Measurements from ENCODE around the gene SLC44A4. TPM values are rescaled to one million over a fixed set of nuclear protein-coding genes. Genes with fewer than 3 reads are reported as not detected.

Gene SLC44A4
- total RNA-seq, 1 donor from 2014 or later = not detected

GRCh38 chr6:31813465-31813849 lies 65.3 kb downstream of the SLC44A4 start:
- no peaks in the 10 kb centered on the region for H3K27me3 ChIP-seq
- peak overlapping the region in 1 of 2 donors; percentile 72 for H3K4me3 ChIP-seq
- no peak for TF ChIP-seq CTCF (IDR thresholded peaks at IDR 0.05)
- no peaks in the 10 kb centered on the region for H3K9me3 ChIP-seq
- peak overlapping the region; percentile 96 for H3K27ac ChIP-seq
- H3K36me3 ChIP-seq = no peaks in the 10 kb centered on the region
- no peak for DNase-seq (ENCODE audit: low spot score in 2 of 2)
- H3K4me1 ChIP-seq = peaks cover 7 to 11% of the 10 kb centered on the region in 2 donors
- intact Hi-C loops (cut with DNase I) = loop anchor here (10.0 kb wide), 1 partner anchor 1161 kb away; no protein-coding TSS in a partner anchor

Other genes starting within 250 kb of the SLC44A4 start
- gene BAG6, start 226.3 kb downstream of the SLC44A4 start, total RNA-seq = 255 TPM
- not detected for gene APOM, start 223.1 kb downstream of the SLC44A4 start, total RNA-seq
- 20.9 TPM for gene C6orf47, start 218.2 kb downstream of the SLC44A4 start, total RNA-seq
- 9.8 TPM for gene GPANK1, start 214.0 kb downstream of the SLC44A4 start, total RNA-seq
- gene CSNK2B, start 212.9 kb downstream of the SLC44A4 start, total RNA-seq = 148 TPM
- gene LY6G5B, start 209.0 kb downstream of the SLC44A4 start, total RNA-seq = 24.1 TPM
- gene LY6G5C, start 197.9 kb downstream of the SLC44A4 start, total RNA-seq = 0.96 TPM
- 28.0 TPM for gene ABHD16A, start 175.7 kb downstream of the SLC44A4 start, total RNA-seq
- not detected for gene LY6G6F, start 172.1 kb downstream of the SLC44A4 start, total RNA-seq
- not detected for gene LY6G6D, start 163.6 kb downstream of the SLC44A4 start, total RNA-seq
- not detected for gene LY6G6C, start 157.3 kb downstream of the SLC44A4 start, total RNA-seq
- gene MPIG6B, start 155.6 kb downstream of the SLC44A4 start, total RNA-seq = not detected
- gene DDAH2, start 149.7 kb downstream of the SLC44A4 start, total RNA-seq = 150 TPM
- 281 TPM for gene CLIC1, start 142.5 kb downstream of the SLC44A4 start, total RNA-seq
- 17.7 TPM for gene MSH5, start 139.0 kb downstream of the SLC44A4 start, total RNA-seq
- not detected for gene SAPCD1, start 116.3 kb downstream of the SLC44A4 start, total RNA-seq
- gene VWA7, start 101.7 kb downstream of the SLC44A4 start, total RNA-seq = not detected
- gene VARS1, start 83.2 kb downstream of the SLC44A4 start, total RNA-seq = 48.3 TPM
- gene LSM2, start 72.0 kb downstream of the SLC44A4 start, total RNA-seq = 61.3 TPM
- gene HSPA1L, start 63.7 kb downstream of the SLC44A4 start, total RNA-seq = not detected
- gene HSPA1A, start 63.5 kb downstream of the SLC44A4 start, total RNA-seq = 288 TPM
- gene HSPA1B, start 51.3 kb downstream of the SLC44A4 start, total RNA-seq = 613 TPM
- 21.6 TPM for gene NEU1, start 16.2 kb downstream of the SLC44A4 start, total RNA-seq
- 39.5 TPM for gene EHMT2, start 18.7 kb upstream of the SLC44A4 start, total RNA-seq
- gene ZBTB12, start 23.1 kb upstream of the SLC44A4 start, total RNA-seq = 7.3 TPM
- gene C2, start 48.7 kb upstream of the SLC44A4 start, total RNA-seq = 18.6 TPM
- 132 TPM for gene CFB, start 67.1 kb upstream of the SLC44A4 start, total RNA-seq
- gene NELFE, start 80.0 kb upstream of the SLC44A4 start, total RNA-seq = 208 TPM
- gene SKIC2, start 80.2 kb upstream of the SLC44A4 start, total RNA-seq = 77.4 TPM
- 18.0 TPM for gene DXO, start 93.1 kb upstream of the SLC44A4 start, total RNA-seq
- gene C4A, start 103.1 kb upstream of the SLC44A4 start, total RNA-seq = 147 TPM
- gene C4B, start 135.8 kb upstream of the SLC44A4 start, total RNA-seq = 133 TPM
- 14.0 TPM for gene CYP21A2, start 159.4 kb upstream of the SLC44A4 start, total RNA-seq
- gene TNXB, start 230.3 kb upstream of the SLC44A4 start, total RNA-seq = 493 TPM
- gene ATF6B, start 249.2 kb upstream of the SLC44A4 start, total RNA-seq = 123 TPM